ENCODE measurements around the gene DTX4.

Gene DTX4

GRCh38 chr11:59222464-59223060, 50.6 kb downstream of the DTX4 start:
- no peak for DNase-seq

- no peak for DNase-seq
Measured at GRCh38 chr11:59223177-59223576, 51.2 kb downstream of the DTX4 start.

- no peak for DNase-seq
Measured at GRCh38 chr11:59223611-59224010, 51.7 kb downstream of the DTX4 start.

GRCh38 chr11:59224351-59224928, 52.5 kb downstream of the DTX4 start:
- no peak for DNase-seq

GRCh38 chr11:59225017-59225416, 53.1 kb downstream of the DTX4 start:
- DNase-seq, result no peak

GRCh38 chr11:59226396-59226795, 54.5 kb downstream of the DTX4 start:
- no peak for DNase-seq

GRCh38 chr11:59240322-59240721, 68.4 kb downstream of the DTX4 start:
- no peak for DNase-seq

- DNase-seq, result no peak
Measured at GRCh38 chr11:59243633-59244032, 71.7 kb downstream of the DTX4 start.

GRCh38 chr11:59247531-59248227, 75.7 kb downstream of the DTX4 start:
- DNase-seq, result no peak

GRCh38 chr11:59249535-59249934, 77.6 kb downstream of the DTX4 start:
- no peak for DNase-seq

- DNase-seq, result no peak
Measured at GRCh38 chr11:59253001-59253400, 81.1 kb downstream of the DTX4 start.

- DNase-seq, result no peak
Measured at GRCh38 chr11:59254286-59254685, 82.4 kb downstream of the DTX4 start.

- DNase-seq, result no peak
Measured at GRCh38 chr11:59255281-59255680, 83.3 kb downstream of the DTX4 start.

Data from activated CD4-positive, alpha-beta T cell treated with anti-CD3 and anti-CD28 coated beads, Interleukin-2, Interleukin-6, amounts not matched to agents 100 ng/mL and 50 ng/mL, durations not matched to agents 16 hours and 8 hours (primary cell).